Inflammatory macrophage (primary cell): ENCODE data around the gene VCAN.

Source experiments
- DNase-seq, 2 donors: peaks; one replicate each; pipeline ENCODE4 v3.0.0-alpha.2; 2020 to 2022

VCAN gene

GRCh38 chr5:83469075-83469474 is 2.5 kb upstream of the VCAN start:
- DNase-seq = no peak

DNA sequence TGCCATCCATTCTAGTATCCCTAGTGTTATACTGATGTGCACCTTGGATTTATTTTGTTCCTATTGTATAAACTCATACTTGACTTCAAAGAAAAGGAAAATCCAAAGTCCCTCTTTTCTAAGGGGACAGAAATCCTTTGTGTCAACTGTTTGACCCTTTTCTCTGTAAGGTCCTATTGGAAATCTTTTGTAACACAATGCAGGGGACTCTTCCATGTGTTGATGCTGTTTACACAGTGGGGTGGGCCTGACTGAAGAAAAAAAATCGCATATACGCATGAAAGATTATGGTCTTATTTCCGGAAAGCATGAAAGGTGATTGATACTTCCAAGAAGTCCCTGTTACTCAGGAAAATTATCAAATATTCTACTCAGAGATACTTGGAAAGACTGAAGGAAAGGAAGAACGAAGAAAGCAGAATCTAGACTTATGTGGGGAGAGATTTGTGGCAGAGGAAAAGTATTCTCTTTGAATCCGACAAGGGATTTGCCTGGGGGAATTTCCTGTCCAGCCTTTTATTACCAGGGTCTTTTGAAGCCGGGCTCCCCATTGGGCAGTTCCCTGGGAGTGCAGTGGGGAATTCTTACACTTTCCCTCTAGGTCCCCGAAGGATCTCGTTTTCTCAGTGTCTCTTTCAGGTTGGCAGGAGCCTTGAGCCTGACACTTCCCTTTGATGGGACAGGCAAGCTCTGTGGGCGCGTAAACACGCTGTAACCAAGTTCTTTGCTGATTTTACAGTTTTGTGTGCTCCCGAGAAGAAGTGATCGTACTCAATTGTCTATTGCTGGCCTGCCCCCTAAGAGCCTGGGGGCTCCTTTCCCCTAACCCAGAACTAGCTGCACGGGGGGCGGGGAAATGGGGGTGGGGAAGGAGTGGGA is 779 bp upstream of the VCAN start:
- DNase-seq = peak; percentile 30 to 40

GRCh38 chr5:83472213-83472507 is 616 bp downstream of the VCAN start:
- peak in 1 of 2 donors; percentile 4 for DNase-seq

DNA sequence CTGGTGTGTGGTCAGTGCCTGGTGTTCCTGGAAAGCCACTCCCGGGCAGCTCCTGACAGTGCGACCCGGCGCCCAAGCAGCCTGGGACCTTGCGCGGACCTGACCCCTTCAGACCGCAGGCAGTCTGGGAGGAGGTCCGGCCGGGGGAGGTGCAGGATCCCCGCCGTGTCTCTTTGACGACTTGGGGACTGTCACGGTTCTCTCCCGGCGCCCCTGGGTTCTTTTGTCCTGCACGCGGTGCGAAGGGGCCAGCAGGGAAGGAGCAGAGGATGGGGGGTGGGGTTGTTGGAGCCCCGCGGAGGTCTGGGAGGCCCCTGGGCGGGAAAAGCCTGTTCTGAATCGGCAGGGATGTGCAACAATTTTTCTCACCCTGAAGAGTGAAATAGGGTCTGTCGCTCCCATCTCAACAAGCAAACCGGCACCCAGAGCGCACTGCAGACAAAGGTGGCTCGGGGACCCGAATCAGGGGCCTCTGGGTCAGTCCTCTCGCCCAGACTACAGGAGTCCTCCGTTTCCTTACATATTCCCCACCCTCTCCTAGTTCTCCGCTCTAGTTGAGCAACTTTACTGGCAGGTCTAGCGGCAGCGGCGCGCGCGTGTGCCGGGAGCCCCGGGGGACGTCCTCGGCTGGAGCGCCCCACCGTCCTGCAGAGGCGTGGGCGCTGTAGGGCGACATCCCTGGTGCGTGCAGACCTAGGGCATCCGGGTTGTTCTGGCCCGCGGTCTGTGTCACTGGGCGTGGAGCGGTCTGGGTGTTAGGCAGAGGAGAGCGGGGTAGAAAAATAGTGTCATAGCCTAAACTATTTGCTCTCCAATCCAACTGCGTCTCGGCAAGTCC is 1.2 kb downstream of the VCAN start:
- peak; percentile 44 to 47 for DNase-seq

DNA sequence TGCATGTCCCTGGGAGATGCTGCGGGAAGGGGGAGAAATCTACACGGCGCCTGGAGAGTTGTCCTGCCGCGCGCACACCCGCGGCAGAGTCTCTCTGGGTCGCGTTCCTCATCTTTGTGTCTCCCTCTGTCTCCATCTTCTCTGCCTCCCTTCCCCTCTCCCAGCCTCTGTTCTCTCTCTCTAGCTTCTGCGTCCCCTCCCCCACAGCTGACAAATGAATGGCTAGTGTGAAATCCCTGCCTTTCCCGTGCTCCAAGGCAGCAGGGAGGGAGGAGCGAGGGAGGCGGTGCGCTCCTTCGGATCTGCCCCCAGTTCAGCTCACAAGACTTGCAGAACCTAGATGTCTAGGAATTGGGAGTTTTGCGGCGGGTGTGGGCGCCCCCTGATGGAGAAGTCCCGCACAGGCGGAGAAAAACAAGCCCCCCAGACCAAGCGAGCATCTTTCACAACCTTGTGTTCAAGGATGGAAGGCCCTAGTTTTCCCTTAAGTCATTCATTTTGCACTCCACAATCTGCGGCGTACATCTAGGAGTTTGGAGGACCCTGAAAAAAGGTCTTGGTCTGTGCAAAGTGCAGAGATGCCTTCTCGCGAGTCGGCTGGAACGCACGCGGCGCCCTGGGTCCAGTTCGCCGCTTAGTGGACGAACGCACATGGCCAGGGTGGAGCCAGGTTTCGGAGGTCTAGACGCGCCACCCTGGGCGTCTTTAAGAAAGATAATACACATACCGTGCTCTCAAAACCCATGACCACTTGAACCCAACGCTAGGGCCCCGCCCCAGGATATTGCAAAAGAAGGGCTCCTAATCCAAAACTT is 2.0 kb downstream of the VCAN start:
- DNase-seq = peak; percentile 88 to 92

DNA sequence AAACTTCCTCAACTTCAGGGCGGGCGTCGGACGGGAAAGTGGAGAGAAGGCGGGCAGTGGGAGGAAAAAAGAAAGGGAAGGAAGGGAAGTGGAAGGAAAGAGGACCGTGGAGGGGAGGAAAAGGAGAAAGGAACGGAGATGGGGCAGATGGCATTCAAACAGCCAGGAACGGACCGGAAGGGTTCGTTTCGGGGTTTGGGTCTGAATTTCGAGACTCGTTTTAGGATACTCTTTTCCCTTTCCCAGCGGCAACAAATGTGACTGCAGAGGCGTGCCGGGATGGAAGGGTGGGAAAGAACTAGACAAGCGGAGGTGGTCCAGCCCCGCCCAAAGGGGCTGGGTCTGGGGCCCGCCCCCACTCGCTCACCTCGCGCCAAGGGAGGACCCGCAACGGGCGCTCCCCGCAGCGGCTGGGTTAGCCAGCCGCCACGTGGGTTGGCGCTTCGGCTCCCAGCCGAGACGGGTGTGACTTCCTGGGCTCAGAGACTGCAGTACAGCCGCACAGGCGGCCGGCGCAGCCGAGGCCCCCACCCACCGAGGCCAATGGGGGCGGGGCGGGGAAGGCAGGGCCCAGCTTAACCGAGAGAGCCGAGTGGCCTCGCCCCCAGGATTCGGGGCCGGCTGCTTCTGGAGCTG is 2.7 kb downstream of the VCAN start:
- peak; percentile 89 to 90 for DNase-seq

DNA sequence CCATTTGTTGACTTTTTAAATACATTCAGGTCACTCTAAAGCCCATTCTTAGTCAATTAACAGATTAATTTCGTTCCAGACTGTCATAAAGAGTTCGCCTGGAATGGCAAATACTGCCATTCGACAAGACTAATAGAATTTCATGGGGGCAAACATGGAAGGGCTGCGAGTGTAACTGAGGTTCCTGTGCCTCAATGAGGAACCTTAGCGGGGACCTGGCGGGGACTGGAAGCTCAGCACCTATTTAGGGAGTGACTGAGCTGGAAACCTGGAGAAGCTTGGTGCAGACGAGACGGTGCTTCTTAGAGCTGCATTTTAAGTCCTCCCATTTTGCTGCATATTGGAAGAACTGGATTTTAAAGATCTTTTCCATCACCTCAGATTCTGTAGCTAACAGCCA is 3.4 kb downstream of the VCAN start:
- DNase-seq = peak; percentile 19 to 24

DNA sequence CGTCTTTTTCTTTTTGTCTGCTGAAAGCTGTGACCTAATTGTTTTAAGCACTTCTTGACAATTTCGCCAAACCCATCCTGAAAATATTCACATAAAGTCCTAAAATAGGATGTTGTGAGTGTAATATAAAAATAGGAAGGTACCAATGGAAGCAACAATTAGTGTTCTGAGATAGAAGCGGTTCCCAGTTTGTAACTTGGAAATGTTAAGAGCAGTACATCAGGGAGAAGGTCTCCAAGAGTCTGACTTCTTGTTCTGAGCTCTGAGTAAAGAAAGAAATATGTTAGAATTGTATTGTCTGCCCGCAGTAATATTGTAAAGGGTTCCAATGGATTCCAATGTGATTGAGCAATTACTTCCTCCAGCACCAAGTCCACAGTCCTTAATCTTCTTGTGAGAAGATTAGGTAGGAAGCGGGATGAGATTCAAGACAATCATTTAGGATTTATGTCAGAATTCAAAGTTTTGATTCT is 3.9 kb downstream of the VCAN start:
- no peak for DNase-seq

- DNase-seq = no peak
These were observed 4.6 kb downstream of the VCAN start for GRCh38 chr5:83475935-83476814.

DNA sequence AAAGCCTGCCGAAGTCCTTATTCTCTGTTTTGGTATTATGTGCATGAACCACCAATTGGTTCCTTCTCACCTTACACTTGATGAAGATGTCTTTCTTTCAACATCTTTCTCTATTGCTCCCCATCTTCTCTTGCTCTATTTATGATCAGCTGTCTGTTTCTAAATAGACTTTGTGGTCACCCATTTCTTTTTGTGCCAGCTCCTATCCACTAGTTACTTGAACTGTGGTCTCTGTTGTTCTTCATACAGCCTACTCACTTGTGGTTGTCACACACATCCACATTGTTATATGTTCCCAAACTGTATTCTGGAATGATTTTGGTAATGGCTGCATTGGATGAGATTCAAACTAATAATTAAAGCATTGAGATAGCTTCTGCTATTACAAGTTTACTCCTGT is 11.4 kb downstream of the VCAN start:
- no peak for DNase-seq

DNA sequence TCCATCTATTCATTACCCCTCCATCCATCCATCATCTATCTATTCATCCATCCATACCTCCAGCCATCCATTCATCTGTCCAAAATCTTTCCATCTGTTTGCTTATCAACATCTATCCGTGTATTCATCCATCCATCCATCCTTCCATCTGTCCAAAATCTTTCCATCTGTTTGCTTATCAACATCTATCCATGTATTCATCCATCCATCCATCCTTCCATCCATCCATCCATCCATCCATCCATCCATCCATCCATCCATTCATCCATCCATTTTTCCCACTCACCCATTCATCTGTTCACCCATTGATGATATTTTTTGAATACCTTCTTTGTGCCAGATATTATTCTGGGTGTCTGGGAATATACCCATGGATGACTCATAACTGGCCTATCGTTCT is 12.8 kb downstream of the VCAN start:
- DNase-seq = no peak

GRCh38 chr5:83485842-83486241 is 14.3 kb downstream of the VCAN start:
- DNase-seq = no peak

DNA sequence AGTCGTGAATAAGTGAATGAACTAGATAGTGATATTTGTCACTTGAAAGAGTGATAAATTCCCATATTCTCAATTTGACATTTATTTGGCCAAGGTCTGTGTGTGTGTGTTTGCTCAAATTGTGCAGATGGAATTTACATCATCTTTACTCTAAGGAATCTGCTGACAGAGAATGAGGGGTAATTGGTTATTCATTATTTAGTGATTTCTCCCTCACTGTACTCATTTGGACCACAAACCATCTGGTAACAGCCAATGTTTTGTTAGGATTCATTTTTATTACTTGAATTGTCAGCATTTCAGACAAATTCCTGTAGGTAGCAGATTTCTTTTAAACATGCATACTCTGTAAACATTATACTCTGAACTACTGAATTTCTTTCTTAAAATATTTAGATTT is 15.6 kb downstream of the VCAN start:
- no peak for DNase-seq

- DNase-seq = no peak
These were observed 16.7 kb downstream of the VCAN start for GRCh38 chr5:83488271-83488670.

DNA sequence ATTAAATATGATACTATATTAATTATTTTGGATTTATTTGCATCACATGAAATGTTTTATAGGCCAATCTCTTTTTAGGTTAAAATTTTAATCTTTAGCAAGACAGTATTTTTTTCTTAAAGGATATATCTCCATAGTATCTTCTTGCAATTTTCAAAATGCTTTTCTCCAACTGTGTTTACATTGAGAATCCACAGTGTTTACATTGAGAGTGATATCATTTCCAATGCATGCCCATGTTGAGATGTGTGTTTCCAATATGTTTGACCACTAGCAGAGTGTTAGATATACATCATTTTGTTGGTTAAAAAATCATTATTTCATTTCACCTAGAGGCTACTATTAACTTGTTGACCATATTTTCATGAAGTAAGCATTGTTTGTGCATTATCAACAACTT is 17.3 kb downstream of the VCAN start:
- DNase-seq = no peak

DNA sequence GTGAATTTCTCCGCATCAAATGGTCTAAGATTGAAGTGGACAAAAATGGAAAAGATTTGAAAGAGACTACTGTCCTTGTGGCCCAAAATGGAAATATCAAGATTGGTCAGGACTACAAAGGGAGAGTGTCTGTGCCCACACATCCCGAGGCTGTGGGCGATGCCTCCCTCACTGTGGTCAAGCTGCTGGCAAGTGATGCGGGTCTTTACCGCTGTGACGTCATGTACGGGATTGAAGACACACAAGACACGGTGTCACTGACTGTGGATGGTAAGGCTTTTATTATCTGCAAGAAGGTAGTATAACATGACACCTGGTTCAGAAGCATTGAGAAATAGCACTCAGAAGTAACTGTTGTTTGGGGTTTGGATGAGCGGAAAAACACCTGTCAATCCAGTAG is 18.7 kb downstream of the VCAN start:
- DNase-seq = no peak

DNA sequence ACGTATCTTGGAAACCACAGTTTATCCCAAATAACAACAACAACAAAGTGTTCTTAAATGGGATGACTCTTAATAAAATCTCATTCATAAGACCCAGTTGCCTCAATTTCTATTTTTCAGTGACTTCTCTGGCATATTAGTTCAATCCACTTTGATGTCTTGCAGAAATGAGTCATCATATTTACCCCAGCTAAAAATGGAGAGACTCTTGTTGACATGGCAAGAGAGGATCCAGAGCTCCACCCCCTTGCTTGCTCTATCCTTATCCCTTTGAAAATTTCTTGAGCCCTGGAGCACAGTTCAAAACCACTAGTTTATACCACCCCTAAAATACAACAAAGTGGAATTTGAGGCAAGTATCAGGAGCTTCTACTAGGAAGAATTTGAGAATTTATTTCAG is 20.8 kb downstream of the VCAN start:
- DNase-seq = no peak

- DNase-seq = no peak
These were observed 22.1 kb downstream of the VCAN start for GRCh38 chr5:83493644-83494043.

DNA sequence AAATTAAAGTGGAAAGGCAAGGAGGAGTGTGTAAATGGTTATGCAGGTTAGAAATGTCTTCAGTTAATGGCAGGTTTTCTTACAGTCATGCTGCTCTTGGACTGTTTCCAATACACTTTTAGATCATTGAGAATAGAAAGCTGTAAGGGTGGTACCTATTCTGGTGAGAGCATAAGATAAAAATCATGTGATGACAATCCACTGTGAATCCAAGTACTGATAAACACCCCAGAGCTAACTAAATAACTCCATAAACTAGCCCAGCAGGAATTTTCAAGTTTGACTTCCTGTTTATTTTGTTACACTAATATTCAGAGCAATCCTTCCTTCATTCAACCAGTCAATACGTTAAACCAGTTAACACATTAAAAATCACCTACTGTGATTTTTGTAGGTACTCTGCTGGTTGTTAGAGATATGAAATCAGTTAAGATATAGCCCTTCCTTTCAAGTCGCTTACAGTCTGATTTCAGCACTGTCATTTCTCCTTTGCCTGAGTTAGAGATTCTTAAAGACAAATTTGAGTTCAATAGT is 22.6 kb downstream of the VCAN start:
- DNase-seq = no peak

- DNase-seq = peak in 1 of 2 donors; percentile 35
These were observed 23.1 kb downstream of the VCAN start for GRCh38 chr5:83494666-83495065.

DNA sequence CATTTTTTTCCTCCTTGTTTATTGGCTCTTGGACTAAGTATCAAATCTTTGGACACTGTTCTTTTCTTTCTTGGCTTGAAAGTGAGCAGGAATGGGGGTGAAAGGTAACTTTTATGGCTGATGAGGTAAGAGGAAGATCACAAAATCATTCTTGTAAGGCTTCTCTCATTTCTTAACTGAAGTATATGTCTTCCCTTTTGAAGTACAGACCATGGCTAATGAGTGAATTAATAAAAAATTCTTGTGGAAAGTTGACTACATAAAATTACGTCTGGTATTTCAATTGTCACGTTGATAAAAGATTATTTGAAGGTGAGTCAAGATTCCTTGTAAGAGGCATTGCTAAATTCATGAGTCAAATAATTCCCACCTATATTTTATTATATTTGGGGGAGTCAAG is 25.1 kb downstream of the VCAN start:
- no peak for DNase-seq
